NCI-H446 treated with DMSO at 0.1 percent for 48 hours (cell line): Measurements from ENCODE around the gene COQ7.
A peak's percentile ranks its signal among the peaks of the same experiment; 100 is the strongest.

Source experiments
- DNase-seq: peaks from one replicate; lab custom pipeline; 2025; lab: John Stamatoyannopoulos, UW

Gene COQ7

GRCh38 chr16:19086322-19087199 is 19.1 kb downstream of the COQ7 start:
- DNase-seq: peak; percentile 7

- no peak for DNase-seq
Observed at GRCh38 chr16:19088341-19088916, 21.0 kb downstream of the COQ7 start.

- DNase-seq: no peak
Observed at GRCh38 chr16:19089410-19089955, 22.1 kb downstream of the COQ7 start.

- DNase-seq: no peak
Observed at GRCh38 chr16:19090916-19091315, 23.5 kb downstream of the COQ7 start.

- DNase-seq: no peak
Observed at GRCh38 chr16:19092653-19093410, 25.4 kb downstream of the COQ7 start.

- DNase-seq: no peak
Observed at GRCh38 chr16:19093631-19094541, 26.5 kb downstream of the COQ7 start.

- no peak for DNase-seq
Observed at GRCh38 chr16:19094542-19095365, 27.3 kb downstream of the COQ7 start.

GRCh38 chr16:19095654-19096053 is 28.2 kb downstream of the COQ7 start:
- no peak for DNase-seq

GRCh38 chr16:19098173-19098572 is 30.8 kb downstream of the COQ7 start:
- DNase-seq: no peak

- no peak for DNase-seq
Observed at GRCh38 chr16:19102187-19102872, 34.9 kb downstream of the COQ7 start.

GRCh38 chr16:19104607-19105006 is 37.2 kb downstream of the COQ7 start:
- no peak for DNase-seq

GRCh38 chr16:19105131-19105530 is 37.7 kb downstream of the COQ7 start:
- no peak for DNase-seq

- no peak for DNase-seq
Observed at GRCh38 chr16:19105891-19106624, 38.6 kb downstream of the COQ7 start.

- no peak for DNase-seq
Observed at GRCh38 chr16:19106625-19107020, 39.2 kb downstream of the COQ7 start.

- no peak for DNase-seq
Observed at GRCh38 chr16:19108409-19109287, 41.2 kb downstream of the COQ7 start.

- no peak for DNase-seq
Observed at GRCh38 chr16:19109288-19109664, 41.9 kb downstream of the COQ7 start.

- DNase-seq: no peak
Observed at GRCh38 chr16:19110537-19111360, 43.3 kb downstream of the COQ7 start.

- DNase-seq: no peak
Observed at GRCh38 chr16:19112099-19112407, 44.6 kb downstream of the COQ7 start.
